ENCODE data around the gene JDP2.
A peak's percentile ranks its signal among the peaks of the same experiment; 100 is the strongest.

Gene JDP2

DNA sequence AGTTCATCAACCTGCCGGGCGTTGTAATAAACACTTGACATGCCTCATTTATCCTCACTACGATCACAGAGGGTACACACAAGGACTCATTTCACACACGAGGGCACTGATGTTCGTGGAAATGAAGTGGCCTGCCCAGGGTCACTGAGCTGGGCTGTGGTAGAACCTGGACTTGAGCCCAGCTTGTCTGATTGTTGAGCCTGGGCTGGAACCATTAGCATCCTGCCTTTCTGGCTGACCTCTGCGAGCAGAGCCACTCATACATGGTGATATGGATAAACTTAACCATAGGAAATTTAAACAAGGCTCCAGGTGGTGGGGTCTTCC, 16.6 kb upstream of the JDP2 start:
- DNase-seq = no peak

DNA sequence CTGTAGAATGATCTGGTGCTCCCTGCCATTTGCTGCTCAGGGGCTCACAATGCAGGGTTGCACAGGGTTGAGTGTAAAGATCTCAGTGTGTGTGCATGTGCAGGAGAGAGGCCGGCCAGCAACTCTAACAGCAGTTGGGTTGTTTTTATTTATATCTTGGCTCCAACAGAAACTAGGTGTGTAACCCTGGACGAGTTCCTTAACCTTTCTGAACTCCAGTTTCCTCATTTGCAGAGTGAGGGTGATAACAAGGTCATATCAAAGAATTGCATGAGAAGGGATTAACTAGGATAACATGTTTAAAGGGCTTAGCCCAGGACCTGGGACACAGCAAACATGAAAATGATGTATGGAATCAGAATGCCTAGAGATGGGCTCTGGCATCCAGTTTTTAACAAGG, 14.8 kb upstream of the JDP2 start:
- no peak for DNase-seq

DNA sequence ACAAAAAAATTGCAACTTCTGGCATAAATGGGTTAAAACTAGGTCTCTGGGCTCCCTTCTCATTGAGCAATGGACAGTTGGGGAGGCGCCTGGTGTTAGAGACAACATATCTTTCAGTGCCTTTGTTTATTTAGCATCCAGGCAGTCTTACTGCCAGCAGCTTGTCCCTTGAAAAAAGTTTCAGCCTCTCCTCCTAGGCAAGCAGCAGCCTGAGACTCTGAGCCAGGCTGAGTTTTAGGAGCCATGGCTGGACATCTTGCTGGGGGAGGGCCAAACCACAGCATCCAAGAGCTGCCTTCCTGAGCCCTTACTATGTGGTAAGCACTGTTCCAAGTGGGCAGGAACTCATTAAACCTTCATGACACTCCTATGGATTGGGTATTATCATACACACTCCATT, 10.1 kb upstream of the JDP2 start:
- DNase-seq = no peak

DNA sequence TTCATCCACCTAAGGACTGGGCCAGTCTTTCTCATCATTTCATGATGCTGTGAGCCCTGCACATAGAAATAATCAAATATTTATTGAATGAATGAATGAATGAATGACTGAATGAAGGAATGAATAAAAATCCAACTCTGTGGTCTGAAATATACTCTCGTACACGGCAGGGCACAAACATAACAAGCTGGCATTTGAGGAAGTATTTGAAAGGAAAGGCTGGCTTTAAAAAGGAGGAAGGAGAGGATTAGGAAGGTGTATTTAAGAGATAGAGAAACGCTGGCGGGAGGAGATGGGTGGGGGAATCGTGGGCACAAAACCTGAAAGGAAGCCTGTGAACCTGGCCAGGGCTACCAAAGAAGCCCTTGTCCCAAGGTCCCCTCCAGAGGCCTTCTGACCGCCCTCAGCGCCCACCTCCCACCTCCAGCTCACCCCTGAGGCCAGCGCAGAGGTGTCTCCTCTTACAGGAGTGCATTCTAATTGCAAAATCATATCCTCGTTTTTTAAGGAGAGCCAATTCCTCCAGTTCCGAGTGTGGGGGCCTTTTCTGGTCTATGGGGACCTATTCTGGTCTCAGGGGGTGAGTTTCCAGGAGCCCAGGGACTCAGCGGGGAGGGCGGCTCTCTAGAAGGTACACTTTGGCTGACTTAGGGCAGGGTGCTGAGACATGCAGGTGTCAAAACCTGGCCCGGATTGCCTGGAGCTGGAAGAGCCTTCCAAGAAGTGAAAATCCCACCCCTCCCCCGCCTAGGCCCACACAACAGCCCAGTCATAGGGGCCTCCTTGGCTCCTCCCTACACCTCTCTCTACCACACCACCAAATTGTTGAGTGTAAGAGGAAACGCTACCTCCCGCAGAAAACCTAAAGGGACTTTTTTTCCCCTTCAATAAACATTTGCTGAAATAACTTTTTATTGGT, 8.7 kb upstream of the JDP2 start:
- peak; percentile 34 for DNase-seq

GRCh38 chr14:75422169-75422568, 5.7 kb upstream of the JDP2 start:
- DNase-seq = no peak

- no peak for DNase-seq
These were observed 3.3 kb upstream of the JDP2 start for GRCh38 chr14:75424496-75424895.

GRCh38 chr14:75425446-75425845, 2.4 kb upstream of the JDP2 start:
- no peak for DNase-seq

DNA sequence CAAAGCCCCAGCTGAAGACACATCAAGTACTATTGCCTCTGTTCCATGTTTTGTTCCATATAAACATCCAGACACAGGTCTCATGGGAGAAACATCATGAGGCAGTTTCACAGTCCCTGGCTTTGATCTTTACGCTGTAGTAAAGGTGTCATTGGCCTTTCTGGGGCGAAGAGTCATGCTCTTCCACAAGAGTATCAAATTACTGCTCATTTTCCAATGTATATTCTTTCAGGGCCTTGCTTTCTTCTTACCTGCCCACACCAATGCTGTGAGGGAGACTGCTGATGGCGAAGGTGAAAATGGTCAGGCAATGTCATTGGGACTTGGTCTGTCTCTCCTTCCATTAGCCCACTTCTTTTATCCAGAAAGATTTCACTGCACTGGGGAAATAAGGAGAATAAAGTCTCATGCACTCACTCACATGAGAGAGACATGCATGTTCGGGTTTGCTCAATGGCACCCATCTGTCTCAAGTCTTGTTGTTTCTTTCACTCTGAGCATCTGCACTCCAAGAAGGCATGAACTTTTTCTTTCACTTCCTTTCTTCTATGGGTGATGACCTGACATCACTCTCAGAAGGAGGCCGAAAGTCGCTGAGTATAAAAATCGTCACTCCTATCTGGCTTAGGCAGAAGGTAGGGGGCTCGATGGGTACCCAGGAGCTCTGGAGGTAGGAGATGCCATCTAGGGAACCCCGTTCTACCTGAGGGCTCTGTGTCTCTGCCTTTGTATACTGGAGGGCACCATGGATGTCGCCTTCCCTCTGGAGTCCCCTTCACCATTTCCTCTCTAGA, 1.3 kb upstream of the JDP2 start:
- DNase-seq = no peak

- DNase-seq = no peak
These were observed 718 bp upstream of the JDP2 start for GRCh38 chr14:75427126-75427481.

DNA sequence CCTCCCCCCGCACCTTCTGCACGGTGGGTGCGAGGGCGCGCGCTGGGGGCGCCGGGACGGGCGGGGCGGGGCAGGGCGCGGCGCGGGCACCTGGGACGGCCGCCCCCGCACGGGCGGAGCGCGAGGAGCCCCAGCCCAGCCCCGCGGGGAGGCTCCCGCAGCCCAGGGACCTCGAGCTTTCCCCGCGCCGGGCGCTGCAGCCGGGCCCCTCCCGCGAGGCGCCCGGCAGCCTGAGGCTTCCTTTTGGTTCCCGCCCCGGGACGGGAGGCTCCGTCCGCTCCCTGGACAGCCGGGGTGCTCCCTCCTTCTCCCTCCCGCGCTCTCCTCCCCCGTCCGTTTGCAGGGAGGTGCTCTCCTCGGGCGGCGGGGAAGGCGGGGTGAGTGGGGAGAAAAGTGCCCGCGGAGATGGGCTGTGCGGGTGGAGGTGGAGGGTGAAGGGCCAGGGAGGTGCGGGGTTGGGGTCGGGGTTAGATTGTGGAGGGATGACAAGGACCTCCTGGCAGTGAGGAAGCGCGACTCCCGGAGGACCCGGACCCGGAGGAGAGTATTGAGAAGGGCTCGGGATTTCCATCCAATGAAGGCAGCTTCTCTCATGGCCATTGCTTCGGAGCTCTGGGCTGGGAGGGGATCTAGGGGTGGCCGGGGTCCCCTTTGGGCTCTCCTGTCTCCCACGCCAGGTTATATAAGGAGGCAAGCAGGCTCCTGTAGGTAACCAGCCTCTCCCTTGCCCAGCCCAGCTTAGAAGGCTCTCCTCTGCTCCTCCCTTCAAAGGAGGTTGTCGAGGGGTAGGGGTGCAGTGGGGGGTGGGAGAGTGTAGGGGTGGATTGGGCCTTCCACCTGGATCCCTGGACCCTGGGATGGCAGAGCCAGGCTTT, 645 bp downstream of the JDP2 start:
- DNase-seq = peak; percentile 7

DNA sequence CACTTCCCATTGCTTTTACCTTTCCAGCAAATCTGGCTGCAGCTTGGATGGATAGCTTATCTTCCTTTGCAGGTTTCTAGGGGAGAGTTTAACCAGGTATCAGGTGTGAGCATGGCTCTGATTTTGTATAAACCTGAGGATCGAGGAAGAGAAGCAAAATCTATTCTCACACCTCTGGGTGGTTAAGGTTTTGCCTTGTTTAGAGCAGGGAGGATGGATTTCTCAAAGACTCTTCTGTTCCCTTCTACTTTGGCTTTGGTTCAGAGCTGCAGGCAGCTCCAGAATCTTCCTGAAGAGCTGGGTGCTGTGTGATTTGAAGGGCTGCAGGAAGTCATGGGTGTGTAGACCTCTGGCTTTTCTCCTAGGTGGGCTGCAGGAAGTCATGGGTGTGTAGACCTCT, 1.7 kb downstream of the JDP2 start:
- DNase-seq = no peak

- no peak for DNase-seq
These were observed 2.3 kb downstream of the JDP2 start for GRCh38 chr14:75430116-75430515.

- DNase-seq = no peak
These were observed 2.7 kb downstream of the JDP2 start for GRCh38 chr14:75430526-75430925.

- DNase-seq = no peak
These were observed 3.2 kb downstream of the JDP2 start for GRCh38 chr14:75430976-75431375.

- no peak for DNase-seq
These were observed 4.0 kb downstream of the JDP2 start for GRCh38 chr14:75431827-75432226.

DNA sequence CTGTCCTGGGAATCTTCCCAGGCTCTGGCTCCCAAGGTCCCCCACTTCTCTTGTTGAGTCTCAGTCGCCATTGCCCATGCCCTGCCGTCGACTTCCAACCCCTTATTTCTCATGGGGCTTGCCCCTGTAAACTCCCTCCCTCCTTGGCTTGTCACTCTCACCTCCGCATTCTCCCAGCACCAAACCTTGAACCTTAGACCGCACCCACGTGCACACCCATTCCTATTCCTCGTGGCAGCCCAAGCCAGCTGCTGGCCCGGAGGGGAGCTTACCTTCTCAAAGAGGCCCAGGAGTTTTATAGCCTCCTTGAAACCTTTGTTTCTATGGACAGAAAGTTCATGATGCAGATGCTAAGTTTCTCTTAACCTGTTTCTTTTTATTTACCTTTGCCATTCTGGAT, 4.6 kb downstream of the JDP2 start:
- no peak for DNase-seq

DNA sequence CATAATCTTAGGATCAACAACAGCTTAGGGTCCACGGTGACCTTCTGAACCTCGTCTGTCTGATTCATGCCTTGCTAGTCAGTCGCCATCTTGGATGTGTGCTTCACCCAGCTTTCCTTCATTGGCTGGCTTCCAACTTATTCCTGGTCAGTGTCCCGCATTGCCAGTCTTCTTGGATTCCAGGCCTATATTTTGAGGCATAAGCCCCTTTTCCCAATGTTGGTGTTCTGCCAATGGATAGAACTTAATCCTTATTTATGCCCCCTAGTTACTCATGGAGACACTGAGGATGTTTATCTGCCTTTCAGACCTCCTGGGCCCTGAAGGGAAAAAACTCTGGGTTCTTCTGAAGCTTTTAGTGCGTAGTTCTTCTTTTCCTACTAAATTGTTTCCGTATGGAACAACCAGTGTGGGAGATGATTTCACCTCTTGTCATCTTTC, 5.8 kb downstream of the JDP2 start:
- no peak for DNase-seq

GRCh38 chr14:75434138-75434889, 6.5 kb downstream of the JDP2 start:
- DNase-seq = no peak

DNA sequence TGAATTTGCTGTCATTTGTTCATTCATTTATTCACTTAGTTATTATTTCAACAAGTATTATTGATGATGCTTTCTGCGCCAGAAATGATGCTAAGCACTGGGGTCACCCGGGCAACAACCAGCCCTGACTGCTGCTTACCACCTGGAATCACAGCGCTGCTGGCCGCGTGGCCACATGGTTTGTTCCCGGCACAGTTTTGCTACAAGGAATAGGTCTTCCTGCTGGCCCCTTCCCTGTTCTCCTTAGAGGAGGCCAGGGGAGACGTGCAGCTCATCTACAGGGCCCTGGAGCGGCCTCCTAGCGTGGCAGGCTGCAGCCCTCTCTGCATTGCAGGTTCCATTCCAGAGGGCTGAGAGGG, 7.0 kb downstream of the JDP2 start:
- DNase-seq = no peak

GRCh38 chr14:75435473-75435872, 7.7 kb downstream of the JDP2 start:
- DNase-seq = no peak

DNA sequence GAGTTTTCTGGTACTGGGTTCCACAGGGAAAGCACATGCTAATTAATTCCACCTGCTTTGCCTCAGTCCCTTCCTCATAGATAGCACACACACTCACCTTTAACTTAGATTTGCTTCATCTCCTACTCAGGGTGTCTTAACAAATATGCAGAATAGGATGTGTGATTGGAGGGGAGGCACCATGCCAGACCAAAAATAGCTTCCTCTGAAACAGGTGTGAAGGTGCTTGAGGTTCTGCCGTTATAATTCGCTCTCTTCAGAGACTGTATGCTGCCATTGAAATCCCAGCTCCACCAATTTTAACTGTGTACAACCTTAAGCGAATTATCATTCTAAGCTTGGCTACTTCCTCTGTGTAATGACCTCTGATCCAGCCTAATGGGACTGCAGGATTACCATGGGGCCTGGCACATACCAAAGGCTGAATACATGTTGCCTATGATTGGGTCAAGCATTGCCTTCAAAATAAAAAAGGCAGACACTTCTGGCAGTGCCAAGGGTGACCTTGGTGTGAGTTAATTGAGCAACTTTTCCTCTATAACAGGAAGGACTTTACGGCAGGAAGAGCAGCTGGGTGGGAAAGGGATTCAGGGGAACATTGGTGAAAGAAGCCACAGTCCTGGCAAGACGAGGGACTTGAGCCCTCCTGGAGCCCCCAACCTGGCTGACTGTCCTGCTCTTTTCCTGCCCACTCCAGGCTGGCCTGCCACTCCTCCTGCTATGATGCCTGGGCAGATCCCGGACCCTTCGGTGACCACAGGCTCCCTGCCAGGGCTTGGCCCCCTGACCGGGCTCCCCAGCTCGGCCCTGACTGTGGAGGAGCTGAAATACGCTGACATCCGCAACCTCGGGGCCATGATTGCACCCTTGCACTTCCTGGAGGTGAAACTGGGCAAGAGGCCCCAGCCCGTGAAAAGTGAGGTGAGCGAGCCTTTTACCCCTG, 9.7 kb downstream of the JDP2 start:
- DNase-seq = no peak

Data from stimulated activated naive CD4-positive, alpha-beta T cell treated with Interleukin-2 at 50 U/mL for 16 hours (primary cell).